ENCODE measurements around the gene SPATA19.

Gene SPATA19

DNA sequence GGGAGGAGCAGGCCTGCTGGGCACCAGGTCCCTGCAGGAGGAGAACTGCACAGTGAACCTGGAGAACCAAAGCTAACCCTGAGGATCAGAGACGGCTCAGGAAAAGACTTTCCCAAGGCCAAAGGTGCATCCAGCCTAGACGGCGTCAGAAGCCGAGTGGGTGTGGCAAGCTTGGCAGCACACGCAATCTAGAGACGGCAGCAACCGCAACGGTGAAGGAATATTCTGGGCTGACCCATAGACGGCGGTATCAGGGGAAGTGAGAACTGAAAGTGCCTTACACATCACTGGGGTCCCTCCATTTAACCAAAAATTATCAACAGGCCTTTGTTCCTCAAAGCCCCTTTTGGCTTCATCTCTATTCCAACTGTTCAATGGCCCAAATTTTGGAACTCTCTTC, 26.2 kb downstream of the SPATA19 start:
- in situ Hi-C loops (cut with MboI; ENCODE audit: low sequenced_read_pairs) = loop anchor here (25.0 kb wide), 1 partner anchor 682 kb away; no protein-coding TSS in a partner anchor

DNA sequence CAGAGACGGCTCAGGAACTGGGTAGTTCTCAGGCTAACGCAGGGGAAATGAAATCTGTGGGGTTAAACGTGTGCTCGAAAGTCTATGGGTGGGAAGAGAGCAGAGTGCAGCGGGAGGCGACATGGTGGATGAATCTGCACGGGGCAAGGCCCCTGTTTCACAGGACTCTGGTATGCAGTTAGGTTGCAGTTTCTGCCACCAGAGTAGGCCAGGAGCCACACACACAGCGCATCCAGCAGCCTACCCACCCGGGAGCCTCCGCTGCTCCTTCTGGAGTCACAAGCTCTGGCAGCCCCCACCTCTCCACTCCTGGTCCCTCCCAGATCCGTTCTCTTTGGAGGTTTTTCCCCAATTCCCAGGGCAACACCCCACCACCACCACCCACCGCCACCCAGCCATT, 27.0 kb downstream of the SPATA19 start:
- in situ Hi-C loops (cut with MboI; ENCODE audit: low sequenced_read_pairs) = loop anchor here (25.0 kb wide), 1 partner anchor 681 kb away; no protein-coding TSS in a partner anchor

DNA sequence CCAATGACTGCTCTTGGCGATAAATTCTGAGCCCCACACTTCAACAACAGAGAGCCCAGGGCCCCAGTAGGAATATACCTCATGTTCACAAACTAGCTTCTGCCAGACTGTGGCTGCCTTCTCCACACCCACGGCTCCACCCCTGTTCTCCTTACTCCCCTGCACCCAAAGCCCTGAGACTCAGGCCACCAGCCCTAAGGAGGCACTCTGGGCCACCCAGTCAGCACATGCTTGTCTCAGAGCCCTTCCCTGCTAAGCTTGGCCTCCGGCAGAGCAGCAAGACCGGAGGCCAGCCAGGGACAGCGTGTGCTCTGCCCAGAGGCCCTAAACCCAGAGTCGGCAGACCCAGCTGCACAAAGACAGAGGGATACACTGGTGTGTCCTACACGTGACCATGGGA, 27.9 kb downstream of the SPATA19 start:
- in situ Hi-C loops (cut with MboI; ENCODE audit: low sequenced_read_pairs) = loop anchor here (25.0 kb wide), 1 partner anchor 680 kb away; no protein-coding TSS in a partner anchor

DNA sequence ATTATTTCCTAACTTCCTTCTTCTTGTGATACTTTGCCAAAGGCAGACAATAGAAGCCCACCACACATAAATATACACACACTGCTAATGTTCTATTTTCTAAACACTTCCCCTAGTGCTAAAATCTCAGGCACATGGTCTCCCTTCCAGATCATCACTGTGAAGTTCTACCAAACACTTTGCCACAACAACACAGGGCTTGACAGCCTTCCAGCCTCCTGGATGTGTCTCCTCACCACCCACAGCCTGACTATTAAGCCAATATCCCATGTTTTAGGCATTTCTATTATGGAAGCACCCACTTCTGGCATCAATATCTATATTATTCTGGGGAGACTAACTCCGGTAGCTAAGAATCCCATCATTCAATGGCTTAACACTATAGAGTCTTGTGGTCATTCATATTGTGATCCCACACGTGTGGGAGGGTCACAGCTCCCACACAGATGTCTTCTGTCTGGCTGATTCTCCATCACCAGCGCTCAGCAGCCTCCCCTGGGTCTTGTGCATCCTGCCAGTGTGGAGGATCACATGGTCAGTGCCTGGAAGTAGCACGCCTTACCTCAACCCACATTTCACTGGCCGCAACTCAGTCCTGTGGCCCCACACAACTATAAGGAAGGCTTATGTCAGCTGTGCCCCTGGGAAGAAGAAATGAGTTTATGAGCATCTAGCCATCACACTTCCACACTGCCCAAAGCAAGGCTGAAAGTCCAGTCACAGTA, 29.0 kb downstream of the SPATA19 start:
- in situ Hi-C loops (cut with MboI; ENCODE audit: low sequenced_read_pairs) = loop anchor here (25.0 kb wide), 1 partner anchor 679 kb away; no protein-coding TSS in a partner anchor

DNA sequence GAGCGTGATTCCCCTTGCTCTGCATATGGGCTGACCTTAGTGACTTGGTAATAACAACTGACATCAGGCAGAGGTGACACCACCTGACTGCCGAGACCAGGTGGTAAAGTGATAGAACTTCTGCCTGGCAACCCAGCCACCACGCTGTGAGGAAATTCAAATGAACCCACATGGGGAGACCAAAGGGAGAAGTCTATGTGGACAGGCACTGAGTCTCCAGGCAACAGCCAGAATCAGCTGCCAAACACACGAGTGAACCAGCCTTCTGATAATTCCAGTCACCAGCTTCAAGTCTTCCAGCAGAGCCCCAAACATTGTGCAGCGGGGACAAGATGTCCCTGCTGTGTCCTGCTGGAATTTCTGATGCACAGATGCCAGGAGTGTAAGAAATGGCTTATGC, 29.7 kb downstream of the SPATA19 start:
- in situ Hi-C loops (cut with MboI; ENCODE audit: low sequenced_read_pairs) = loop anchor here (25.0 kb wide), 1 partner anchor 678 kb away; no protein-coding TSS in a partner anchor

DNA sequence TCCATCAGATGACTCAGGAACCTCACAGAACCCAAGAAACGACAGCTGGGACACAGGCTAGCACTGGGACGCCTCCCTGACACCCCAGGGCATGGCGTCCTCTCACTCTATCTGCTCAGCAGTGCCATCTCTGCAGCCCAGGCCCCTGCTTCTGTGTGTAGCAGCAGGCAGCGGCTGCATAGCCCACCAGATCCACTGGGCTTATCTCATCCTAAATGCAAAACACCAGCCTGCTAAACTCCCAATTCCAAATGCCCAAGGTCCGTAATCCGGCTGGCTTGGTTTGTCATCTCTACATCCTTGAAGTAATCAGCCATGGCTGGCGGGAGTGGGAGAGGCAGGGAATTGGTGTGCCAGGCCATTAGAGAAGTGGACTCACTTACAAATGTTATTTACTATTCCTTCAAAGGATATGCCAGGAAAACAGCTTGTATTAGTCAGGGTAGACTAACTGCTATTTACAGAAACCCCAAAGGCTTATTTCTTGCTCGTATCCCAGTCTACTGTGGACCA, 30.7 kb downstream of the SPATA19 start:
- in situ Hi-C loops (cut with MboI; ENCODE audit: low sequenced_read_pairs) = loop anchor here (25.0 kb wide), 1 partner anchor 677 kb away; no protein-coding TSS in a partner anchor

DNA sequence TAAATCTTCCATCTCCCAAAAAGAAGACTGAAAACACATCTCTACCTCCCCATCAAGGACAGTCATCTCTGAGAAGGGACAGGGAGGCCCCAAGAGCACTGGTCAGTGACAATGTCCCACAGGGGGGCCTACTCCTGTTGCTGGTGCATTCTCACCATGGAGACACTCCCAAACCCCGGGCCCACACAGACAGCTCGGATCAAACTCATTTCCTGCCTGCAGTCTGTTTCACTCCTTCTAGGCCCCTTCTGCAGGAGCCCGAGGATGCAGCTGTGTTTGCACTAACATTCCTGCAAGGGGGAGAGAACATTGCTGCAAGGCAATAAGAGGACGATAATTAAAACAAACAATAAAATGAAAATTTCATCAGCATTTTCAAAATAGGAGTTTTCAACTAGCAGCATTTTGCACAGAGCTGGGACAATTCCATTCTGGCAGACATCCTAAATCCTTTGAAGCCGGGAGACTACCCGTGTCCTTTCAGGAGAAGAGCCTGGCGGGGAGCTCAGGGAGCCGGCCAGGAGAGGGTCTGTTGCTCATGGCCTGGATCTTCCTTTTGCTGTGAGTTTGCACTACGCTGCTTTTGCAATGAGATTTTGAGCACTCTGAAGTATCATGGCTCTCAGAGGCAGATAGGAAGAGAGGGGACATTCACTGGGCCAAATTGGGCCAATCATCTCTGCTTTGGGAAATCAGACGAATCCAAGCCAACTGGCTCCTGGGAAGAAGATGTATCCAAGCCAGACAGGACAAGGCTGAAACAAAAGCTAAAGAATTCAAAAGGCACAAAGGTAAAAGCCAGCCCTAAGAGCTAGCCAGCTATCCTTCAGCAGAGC, 33.2 kb downstream of the SPATA19 start:
- in situ Hi-C loops (cut with MboI; ENCODE audit: low sequenced_read_pairs) = loop anchor here (25.0 kb wide), 1 partner anchor 675 kb away; no protein-coding TSS in a partner anchor

DNA sequence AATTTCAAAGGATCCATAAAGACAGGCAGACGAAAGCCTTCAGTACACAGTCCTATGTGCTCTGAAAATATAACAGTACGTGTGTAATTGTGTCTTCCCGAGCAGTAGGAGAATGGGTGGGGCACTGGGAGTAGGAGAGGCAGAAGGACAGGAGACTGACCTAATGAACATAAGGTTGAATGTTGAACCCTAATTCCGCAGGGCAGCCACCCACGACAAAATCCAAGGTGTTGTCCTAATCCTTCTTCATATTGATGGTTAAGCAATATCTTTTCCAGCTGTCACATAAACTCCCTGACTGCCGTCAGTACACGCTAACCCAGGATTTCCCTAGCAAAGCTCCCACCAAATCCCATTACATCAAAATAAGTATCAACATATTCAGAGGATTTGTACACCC, 34.5 kb downstream of the SPATA19 start:
- in situ Hi-C loops (cut with MboI; ENCODE audit: low sequenced_read_pairs) = loop anchor here (25.0 kb wide), 1 partner anchor 673 kb away; no protein-coding TSS in a partner anchor

DNA sequence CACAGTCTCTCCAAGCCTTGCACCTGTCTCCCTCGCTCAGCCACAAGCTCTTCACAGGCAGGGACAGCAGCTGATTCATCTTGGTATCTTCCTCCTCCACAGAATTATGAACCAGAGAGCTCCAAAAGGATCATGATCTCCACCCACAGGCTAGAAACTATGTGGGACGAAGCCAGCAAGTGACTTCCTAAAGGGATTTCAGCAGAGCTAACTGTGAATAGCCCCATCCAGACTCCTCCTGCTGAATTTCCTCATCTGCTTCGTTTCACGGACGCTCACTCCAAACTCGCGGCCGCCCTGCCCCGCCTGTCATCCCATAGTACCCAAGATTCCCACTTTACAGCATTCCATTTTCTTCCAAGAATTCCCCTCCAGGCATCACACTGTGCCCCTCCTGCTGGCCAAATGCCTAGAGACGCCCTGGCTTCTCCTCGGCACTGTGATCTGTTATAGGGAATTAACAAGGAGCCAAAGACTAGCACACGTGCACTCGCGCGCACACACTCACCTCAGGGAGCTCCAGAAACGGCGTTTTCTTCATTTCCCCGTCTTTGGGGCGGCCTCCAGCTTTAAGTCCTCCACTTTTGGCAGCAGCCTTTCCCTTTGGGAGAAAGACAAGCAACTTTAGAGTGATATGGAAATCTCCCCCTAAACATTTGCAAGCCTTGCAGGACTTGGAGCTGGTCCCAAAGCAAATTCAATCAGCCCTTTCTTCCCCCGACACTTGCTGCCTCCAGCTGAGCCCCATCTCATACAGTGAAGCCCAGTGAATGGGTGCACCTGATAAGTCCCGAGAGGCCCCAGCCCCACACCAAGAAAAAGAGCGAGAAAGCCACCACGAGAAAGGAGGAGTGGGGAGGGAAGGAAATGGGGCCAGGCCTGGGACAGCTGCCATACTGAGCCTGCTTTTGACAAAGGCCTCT, 35.5 kb downstream of the SPATA19 start:
- in situ Hi-C loops (cut with MboI; ENCODE audit: low sequenced_read_pairs) = loop anchor here (25.0 kb wide), 1 partner anchor 673 kb away; no protein-coding TSS in a partner anchor

DNA sequence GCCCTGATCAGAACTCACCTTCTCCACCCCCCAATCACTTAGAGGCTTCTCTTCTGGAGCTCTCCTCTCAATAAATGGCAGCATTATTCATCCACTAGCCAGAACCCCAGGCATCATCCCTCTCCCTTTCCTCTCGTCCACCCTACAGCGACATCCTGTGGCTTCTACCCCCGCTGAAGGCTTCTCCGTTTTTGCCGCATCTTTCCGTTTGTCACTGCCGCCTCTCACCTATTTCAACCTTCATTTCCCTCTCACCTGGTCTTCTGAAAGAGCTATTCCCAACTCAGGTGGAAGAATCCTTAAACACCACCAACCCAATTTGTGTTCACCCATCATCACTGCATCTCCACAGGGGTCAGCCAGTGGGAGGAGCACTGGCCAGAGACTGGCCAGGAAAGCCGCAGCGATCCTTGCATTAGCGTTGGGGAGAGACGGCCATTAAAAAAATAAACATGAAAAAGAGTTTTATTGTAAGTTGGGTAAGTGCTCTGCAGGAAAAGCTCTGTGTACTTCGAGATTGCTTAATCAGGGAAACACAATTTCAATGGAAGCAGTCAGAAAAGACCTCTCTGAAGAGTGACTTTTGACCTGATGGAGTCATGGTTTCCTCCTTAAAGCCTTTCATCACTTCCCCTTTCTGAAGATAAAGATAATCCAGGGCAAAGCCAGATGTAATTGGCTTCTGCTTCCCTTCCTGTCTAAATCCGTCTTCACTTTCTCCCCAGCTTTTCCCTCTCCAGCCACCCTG, 36.7 kb downstream of the SPATA19 start:
- in situ Hi-C loops (cut with MboI; ENCODE audit: low sequenced_read_pairs) = loop anchor here (25.0 kb wide), 1 partner anchor 671 kb away; no protein-coding TSS in a partner anchor

DNA sequence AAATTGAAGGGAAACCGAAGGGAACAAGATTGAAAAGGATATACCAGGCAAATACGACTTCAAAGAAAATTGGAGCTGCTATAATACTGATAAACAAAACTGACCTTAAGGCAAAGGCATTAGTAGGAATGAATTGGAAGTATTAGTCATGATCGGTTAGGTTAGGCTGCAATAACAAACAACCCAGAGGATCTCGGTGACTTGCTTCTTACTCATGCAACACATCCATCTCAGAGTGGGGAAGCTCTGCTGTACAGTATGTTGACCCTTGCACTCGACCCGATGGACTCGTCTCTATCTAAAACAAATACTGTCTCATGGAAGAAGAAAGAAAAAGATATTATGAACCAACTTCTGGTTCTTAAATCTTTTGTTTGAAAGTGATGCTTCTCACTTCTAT, 42.3 kb downstream of the SPATA19 start:
- in situ Hi-C loops (cut with MboI; ENCODE audit: low sequenced_read_pairs) = loop anchor here (25.0 kb wide), 1 partner anchor 666 kb away; no protein-coding TSS in a partner anchor

DNA sequence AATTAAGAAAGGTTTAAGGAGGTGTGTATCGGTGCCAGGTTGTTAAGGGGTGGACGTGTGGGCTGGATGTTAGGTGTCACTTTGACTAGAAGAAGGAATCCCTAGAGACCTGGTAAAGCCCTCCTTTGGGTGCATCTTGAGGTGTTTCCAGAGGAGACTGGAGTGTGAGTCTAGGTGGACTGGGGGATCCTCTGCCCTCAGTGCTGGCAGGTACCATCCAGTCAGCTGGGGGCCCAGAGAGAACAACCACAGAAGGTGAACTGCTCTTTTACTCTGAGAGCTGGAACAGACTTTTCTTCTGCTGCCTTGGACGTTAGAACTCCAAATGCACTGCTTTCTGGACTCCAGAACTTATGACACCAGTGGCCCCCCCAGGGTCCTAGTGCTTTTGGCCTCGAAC, 44.0 kb downstream of the SPATA19 start:
- in situ Hi-C loops (cut with MboI; ENCODE audit: low sequenced_read_pairs) = loop anchor here (25.0 kb wide), 1 partner anchor 664 kb away; no protein-coding TSS in a partner anchor

DNA sequence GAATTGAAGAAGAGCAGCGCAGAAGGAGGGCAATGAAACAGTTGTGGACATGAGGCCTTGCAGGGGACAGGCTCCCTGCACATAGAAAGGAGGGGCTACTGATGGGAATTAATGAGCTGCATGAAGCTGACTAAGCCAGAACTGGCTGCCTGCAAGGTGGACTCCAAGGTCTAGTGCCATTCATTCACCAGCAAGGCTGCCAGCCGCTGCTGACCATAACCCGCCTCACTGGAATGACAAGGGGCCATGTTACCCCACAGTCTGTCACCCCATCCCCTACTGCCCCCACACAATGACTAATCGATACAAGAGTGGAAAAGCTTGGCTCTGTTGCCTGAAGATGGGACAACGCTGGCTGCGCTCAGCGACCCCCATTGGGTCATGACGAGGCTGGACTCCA, 44.6 kb downstream of the SPATA19 start:
- in situ Hi-C loops (cut with MboI; ENCODE audit: low sequenced_read_pairs) = loop anchor here (25.0 kb wide), 1 partner anchor 663 kb away; no protein-coding TSS in a partner anchor

DNA sequence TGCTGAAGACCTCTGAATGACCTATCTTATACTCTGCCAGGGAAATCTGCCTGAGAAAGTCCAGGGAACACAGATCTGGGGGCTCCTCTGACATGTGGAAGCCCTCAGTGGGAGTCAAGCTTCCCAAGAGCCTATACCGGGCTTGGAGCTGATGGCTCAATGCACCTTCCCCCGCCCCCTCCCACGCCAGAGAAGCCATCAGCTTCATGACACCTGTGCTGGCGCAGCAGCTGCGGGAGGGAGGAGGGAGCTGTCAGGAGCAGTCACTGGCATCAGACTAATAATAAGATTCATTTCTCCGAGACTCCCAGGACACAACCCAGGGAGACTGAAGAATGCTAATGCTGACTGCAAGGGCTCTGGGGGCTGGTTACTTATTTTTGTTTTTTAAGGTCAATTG, 47.8 kb downstream of the SPATA19 start:
- in situ Hi-C loops (cut with MboI; ENCODE audit: low sequenced_read_pairs) = no loop called here

DNA sequence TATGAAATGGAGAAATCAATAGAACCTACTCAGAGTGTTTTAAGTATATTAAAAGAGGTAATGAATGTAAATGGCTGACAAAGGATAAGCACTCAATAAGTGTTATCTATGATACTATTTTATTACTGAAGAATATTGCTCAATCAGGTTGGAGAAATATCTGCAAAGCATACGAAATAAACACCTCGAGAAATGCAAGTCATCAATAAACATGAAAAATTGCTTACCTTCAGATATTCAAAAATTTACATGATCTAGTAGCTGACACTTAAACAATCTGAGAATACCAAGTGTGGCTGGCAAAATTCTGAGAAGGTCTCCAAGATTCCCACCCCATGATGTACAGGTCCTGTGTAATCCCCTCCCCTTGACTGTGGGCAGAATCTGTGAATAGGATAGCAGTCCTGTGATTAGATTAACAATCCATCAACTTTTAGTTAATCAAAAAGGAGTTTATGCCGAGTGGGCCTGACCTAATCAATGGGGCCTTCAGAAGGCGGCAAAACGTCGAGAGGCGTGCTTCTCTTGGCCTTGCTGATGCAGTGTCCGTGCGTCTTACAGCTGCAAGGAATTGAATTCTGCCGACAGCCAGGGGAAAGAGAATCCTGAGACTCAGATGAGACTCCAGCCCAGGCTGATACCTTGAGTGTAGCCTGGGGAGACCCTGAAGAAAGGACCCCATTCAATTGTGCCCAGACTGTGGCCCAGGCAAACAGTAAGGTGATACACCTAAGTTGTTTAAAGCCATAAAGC, 49.1 kb downstream of the SPATA19 start:
- in situ Hi-C loops (cut with MboI; ENCODE audit: low sequenced_read_pairs) = no loop called here

DNA sequence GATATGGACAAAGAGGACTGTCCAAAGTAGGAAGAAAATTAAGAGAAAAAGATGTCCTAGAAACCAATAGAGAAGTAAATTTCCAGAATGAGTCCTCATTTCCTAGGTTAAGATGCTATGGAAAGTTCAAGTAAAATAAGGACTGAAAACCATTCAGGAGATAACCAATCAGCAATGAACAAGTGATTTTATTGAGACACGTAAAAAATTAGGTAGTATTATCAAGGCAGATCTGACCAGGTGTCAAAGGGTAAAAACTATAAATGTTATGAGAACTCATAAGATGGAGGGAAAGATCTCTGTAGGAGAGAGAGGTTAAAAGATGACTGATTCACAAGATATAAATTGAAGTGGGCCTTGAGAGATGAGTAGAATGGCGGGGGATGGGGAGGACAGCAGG, 50.2 kb downstream of the SPATA19 start:
- in situ Hi-C loops (cut with MboI; ENCODE audit: low sequenced_read_pairs) = no loop called here

DNA sequence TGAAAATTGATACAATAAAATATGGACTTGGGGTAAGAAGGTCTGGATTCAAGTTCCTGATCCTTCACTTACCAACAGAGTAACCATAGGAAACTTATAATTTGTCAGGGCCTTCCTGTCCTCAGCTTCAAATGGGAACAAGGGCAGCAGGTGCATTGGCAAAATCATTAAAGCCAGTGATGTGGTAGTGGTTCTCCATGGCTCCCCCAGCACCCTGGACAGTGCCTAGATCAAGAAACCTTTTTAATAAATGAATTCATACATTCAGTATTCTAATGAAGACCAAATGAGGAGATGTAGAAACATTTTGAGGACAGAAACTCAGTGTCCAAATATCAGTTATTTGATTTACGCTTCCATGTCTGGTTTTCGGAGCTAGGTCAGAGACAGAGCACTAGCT, 51.1 kb downstream of the SPATA19 start:
- in situ Hi-C loops (cut with MboI; ENCODE audit: low sequenced_read_pairs) = no loop called here

DNA sequence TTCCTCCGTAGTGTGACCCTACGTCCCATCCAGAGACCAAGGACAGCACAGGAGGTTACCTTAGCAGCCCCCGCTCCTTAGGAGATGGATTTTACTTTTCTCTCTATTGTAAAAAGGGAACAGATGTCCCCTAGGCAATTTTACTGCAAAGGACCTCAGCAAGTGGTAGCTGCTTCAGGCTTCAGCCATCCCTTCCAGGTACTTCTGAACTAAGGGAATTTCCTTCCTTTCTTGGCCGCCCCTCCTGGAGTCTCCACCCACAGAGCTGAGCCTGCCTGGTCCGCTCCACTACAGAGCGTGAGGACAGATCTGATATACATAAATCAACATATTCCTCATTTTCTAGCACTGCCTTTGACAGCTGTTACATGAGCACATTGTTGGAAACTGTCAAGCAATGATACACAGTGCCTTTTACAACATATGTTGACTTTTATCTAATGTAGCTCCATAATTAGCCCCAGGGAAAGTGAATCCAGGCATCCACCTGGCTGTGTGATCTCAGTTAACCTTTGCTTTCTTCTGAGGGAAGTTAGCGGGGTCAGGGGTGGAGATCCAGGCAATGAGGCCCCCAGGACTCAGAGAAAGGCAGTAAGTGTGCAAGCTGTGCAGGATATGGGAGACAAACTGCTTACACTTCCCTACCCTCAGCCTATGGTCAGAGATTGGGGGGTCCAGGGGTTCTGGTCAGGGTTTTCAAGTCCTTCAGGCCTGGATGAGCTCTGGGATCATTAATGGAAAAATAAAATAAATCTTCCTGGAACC, 51.9 kb downstream of the SPATA19 start:
- in situ Hi-C loops (cut with MboI; ENCODE audit: low sequenced_read_pairs) = no loop called here
